Femur (tissue), 1 donor: ENCODE measurements around the gene STRN4.
A peak's percentile ranks its signal among the peaks of the same experiment; 100 is the strongest.

Experiments used
- DNase-seq: peaks from one replicate; pipeline ENCODE4 v3.0.0-alpha.2; 2017

The STRN4 gene

DNA sequence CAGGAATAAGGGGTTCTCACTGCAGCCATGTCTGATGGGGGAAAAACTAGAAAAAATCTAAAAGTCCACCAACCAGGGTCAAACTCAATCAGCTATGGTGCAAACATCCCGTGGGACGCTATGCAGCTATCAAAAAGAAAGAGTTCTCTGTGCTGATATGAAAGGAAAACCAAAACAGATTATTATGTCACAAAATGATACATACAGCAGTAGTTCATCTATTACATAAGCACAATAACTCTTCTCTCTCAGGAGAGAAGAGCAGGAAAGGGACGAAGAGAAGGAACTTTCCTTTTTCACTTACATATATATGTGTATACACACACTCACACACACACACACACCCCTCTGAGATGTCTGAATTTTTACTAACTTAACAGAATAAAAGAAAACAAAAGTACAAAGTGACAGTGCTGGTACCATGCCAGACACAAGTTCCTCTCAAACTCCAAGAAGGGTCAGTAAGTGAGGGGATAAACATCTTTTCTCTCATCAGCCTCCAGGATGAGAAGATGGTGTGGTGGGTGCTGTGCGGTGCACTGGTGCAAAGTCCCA lies 3.2 kb downstream of the STRN4 start:
- DNase-seq, result no peak

DNA sequence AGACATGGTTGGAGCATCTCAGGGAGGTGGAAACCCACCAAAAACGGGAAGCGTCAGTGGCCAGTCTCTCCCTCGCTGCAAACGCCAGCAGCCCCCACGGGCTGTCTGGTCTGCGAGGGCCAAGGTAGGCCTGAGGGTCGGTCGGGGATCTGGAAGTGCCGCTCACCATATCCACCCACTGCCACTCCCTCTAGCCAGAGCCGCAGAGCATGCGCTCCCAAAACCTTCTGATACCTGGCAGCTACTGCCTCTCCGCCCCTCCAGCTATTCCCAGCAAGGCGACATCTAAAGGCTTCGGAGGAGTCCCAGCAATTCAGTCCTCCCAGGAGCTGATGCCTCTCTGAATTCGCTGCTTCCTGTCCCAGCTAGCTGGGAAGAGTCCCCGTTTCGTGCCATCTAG lies 4.8 kb downstream of the STRN4 start:
- no peak for DNase-seq

- peak; percentile 52 for DNase-seq
These were observed 6.9 kb downstream of the STRN4 start for GRCh38 chr19:46739290-46739771.

GRCh38 chr19:46737761-46738171 lies 8.5 kb downstream of the STRN4 start:
- no peak for DNase-seq

DNA sequence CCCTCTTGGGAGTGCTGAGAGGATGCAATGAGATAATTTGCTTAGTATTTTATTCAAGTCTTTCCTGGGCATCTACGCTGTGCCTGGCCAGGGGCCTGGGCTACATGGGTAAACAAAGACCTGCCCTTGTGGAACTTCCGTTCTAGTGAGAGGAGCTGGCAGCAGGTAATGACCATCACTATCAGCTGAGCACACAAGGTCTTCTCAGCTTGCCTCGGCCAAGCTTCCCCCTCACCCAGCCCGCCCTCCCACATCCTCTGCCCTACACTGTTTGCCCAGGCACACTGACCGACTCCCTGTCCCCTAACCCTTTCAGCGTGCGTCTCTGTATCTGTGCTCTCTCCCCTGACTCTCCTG lies 9.0 kb downstream of the STRN4 start:
- DNase-seq, result no peak

DNA sequence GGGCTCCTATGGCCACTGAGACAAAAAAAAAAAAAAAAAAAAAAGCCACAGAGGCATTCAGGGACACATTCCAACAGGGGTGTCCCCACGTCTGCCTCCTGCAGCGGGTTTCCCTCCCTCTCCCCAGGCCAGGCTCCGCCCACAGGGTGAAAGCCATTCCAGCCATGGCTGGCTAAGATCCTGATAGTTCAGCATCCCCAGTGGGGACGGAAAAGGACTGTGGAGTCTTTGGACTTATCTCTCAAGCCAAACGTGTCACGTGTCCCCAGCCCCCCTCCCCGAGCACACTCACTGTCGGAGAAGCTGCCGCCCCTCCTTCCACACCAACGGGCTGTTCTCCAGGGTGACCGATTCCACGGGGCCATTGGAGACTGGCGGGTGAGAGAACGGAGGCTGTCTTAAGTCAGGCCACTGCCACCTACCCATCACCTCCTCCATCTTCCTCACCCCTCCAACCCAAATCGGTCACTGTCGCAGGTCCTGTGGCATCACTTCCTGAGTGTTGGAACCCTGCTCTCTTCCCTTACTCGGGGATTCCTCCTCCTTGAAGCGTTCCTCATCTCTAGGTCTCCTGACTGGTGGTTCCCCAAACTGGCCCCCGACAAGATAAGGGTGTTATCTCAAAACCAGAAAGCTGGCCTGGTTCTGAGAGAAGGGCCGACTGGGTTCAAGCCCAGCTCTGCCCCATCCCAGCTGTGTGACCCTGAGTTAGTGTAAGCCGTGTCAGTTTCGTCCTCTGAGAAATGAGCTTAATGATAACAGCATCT lies 9.5 kb downstream of the STRN4 start:
- peak; percentile 44 for DNase-seq

GRCh38 chr19:46733690-46734292 lies 12.5 kb downstream of the STRN4 start:
- DNase-seq, result no peak

DNA sequence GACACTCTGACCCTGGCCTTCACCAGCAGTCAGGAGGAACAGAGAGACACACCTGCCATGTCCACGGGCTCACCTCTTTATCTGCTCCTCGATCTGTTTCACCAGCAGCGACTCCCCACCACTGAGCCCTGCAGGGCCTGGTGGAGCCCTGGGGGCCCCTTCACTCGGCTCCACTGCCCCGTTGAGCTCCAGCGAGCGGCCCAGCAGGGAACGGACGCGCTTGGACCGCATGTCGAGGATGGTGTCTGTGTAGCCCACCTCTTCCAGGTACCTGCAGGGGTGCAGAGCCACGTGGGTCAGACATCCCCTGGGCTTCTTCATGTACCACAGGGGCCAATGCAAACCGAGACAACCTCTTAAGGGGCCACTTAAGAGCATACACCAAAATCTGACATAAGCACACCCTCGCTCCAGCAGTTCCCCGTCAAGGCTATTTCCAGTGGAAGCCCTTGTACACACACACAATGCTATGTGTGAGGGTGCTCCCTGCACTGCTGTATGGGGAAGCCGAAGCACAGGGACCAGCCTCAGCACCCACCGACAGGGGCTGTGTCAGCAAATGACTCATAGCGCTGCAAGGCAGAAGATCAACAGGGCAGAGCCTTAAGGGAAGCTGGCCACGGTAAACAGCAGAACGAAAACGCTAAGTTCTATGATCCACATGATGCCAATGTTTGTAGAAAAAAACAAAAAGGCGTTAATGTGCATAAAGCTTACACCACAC lies 13.1 kb downstream of the STRN4 start:
- DNase-seq, result no peak

DNA sequence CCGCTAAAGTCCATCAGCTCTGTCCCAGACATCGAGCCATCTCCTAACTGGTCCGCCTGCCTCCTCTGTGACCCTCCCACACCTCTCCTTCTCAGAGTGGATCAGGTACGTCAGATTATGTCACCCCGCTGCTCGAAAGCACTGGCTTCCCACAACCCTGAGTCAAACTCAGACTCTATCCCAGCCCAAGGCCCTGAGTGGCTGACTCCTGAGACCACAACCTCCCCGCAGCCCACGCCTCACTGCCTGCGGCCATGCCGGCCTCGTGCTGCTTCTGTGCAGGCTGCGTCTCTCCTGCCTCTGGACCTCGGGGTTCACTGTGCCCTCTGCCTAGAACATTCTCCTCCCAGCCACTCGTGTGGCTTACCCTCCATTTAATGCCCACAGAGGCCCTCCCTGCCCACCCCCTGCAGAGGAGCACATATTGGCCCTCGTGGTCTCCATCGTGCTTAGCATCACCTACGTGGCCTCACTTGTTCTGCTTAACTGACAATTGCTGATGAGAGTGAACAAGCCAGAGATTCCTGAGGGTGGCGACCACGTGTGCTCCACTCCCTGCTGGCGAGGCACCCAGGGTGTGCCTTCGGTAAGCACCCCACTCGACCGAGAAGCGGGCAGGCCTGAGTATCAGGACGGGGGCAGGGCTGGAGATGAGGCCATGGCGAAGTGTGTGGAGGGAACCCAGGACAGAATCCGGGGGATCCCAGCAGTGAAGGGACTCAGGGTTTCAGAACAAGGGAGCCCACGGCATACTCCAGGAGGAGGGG lies 13.9 kb downstream of the STRN4 start:
- DNase-seq, result no peak

- no peak for DNase-seq
These were observed 14.7 kb downstream of the STRN4 start for GRCh38 chr19:46731584-46731983.

GRCh38 chr19:46731007-46731501 lies 15.2 kb downstream of the STRN4 start:
- DNase-seq, result no peak

DNA sequence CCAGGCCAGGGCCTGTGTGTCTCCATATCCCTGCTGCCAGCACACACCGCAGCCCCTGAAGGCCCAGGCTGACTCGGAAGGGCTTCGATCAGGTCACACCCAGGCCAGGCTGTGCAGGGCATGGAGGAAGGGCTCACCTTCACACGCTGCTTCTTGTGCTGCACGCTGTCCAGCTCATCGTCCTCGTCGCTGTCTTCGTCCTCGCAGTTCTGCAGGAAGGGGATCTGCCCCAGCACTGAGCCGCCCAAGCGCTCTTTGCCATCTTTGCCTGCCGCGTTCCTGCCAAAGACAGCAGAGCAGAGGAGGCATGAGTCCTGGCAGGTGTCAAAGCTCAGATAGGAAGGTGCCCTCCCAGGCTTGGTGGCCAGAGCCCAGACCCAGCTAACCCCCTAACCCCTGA lies 15.7 kb downstream of the STRN4 start:
- DNase-seq, result no peak

DNA sequence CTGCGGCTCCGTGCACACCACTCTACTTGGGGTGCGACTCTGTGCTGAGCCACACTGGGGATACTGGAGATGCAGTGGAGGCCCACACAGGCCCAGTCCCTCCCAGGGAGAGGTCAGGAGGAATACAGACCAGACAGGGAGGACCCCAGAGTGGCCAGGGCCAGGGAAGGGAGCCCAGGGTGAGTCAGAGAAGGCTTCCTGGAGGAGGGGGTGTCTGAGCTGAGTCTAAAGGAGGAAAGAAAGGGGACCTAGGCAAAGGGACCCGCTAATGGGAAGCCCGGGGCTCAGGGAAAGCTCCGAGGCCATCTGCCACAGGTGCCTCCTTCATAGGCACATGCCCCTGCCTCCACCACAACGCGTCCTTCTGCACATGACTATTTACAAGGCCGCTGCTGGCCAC lies 16.1 kb downstream of the STRN4 start:
- no peak for DNase-seq

- DNase-seq, result peak; percentile 19
These were observed 16.6 kb downstream of the STRN4 start for GRCh38 chr19:46729696-46730095.

DNA sequence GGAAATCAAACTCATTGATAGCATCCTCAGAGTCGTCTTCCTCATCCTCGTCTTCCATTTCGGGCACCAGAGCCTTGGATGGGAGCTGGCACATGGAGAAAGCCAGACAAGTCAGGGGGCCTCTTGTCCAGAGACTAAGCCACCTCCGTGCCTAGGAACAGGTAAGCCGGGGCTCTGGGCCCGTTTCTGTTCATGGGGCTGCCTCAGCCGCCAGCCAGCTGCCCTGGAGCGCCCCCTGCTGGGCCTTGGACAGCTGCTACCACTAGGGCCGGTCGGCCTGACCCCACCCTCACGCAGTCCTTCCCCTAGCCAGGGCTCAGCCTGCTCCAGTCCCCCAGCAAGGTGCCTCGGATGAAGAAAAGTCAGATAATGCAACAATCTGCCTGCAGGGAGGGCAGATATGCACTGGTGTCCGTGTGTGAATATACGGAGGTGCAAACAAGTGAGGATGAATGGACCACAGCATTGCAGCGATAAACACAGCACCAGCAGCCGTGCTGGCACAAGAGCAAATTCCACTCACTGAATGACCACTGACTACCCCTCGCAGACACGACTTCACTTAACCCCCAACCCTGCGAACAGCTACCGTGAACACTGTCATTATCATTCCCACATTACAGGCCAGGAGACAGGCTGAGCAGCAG lies 17.4 kb downstream of the STRN4 start:
- peak; percentile 82 for DNase-seq

DNA sequence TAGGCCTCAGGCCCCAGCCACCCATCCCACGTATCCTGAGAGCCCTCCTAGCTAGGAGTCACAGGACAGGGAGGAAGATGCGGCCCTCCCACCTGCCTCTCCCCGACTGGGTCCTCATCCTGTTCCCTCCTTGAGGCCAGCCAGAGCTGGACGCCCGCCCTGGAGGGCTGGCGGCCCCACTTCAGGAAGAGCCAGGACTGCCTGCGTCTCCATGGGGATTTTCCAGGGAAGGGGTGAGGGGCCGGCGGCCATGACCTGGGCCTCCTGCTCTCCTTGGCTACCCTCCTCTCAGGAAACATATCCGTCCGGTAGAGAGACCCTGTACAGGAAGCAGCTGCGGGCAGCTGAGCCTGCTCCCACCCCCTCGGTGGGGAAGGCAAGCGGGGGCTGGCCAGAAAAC lies 18.0 kb downstream of the STRN4 start:
- peak; percentile 65 for DNase-seq

DNA sequence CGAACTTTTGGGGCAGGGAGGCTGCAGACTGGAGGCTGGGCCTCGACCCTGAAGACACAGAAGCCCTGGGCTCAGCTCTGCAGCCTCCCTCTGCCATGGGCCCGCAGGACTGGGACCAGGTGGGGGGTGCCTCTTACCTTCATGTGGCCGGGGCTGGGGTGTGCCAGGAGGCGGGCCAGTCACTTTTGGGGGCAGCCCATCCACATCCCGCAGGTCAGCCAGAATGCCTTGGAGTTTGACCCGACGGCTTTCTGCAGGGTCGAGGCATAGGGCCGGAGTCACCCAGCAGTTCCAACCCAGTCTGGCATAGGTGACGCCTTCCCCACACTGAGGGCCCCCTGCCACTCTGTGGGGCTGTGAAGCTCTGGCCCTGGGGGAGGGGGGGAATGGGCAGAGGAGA lies 18.5 kb downstream of the STRN4 start:
- DNase-seq, result no peak

DNA sequence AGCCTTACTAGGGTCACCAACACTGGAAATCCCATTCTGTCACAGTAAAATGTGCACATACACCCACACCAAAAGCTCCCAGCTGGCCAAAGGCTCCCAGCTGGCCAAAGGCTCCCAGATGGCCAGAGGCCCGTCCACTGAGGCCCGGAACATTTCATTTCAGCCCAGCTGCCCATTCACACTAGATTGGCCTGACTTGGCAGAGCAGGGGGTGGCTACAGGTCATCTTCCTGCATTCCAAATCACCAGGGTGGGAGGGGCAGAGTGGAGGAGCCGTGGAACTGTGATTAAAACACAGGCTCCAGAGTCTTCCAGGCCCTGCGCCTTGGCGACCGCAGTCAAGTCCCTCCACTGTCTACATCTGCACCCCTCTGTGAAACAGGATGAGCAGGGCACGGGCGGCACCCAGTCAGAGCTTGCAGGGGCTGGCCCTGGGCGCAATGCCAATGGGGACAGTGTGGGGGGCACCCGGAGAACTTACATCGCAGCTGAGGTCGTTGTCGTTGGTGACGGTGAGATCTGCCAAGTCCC lies 19.2 kb downstream of the STRN4 start:
- peak; percentile 29 for DNase-seq

- DNase-seq, result peak; percentile 17
These were observed 19.7 kb downstream of the STRN4 start for GRCh38 chr19:46726551-46726950.

GRCh38 chr19:46725859-46726393 lies 20.3 kb downstream of the STRN4 start:
- DNase-seq, result peak; percentile 19

DNA sequence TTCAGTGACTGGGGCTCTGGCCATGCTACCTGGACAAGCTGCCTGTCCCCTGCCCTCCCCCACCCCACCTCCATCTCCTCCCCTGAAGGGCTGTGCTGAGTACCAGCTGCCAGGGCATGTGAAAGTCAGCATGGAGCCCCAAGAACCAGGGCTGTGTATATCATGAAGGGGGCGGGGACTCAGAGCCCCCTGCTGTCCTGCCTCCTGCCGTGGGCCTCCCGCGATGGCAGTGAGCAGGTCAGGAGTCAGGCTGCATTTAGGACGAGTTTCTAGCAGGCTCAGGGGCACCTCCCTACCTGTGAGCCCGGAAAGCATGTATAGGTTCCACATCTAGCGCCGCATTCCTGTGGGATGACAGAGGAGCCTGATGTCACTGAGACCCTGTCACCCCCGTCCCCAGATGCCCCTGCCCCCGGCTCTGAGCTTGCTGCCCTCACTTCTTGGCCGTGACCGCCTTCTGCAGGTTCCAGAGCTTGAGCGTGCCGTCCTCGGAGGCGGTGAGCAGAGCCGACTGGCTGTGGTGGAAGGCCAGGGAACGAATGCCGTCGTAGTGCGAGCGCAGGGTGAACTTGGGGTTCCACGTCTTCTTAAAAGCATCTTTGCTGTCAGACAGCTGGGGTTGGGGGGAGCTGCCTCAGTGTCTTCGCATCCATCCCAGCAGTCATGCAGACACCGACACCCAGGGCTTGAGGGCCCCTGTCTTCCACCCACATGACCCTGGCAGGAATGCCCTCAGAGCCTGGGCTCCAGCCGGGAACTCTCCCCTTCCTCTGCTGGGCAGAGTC lies 21.0 kb downstream of the STRN4 start:
- DNase-seq, result peak; percentile 31
